ENCODE data around the gene MYLK.

Gene MYLK

DNA sequence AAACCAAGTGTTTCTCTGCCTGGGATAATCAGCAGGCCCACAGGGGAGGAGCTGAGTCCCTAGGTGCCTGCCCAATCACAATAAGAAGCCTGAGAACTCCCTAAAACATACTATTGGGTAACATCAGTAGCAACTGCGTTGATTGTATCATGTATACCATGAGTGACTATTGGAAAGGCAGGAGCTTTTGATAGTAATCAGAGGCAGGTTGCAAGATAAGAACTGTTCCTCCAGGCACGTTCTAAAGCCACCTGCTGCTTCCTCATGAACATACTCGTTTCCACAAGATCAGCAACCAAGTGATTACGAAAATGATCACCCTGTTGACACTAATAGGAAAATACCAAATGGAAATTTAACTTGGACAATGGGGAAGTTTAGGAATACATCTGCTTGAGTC lies 6.7 kb downstream of the MYLK start:
- DNase-seq = no peak

DNA sequence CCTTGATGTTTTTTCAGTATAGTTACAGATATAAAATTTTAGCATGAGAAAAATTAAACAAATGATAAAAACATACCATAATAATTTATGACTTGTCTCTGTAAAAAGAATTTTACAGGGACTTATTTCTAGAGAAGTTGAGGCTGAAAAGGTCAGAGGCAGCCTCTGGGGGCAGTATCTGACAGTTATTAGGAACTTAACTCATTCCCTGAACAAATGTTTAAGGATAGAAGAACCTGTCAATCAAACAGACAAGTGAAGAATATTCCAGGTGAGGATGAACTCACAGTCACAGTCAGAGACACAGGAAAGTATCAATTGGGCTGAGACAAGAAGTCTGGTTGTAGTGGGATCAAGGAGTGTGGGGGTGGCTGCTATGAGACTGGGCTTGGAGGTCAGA lies 7.3 kb downstream of the MYLK start:
- no peak for DNase-seq

DNA sequence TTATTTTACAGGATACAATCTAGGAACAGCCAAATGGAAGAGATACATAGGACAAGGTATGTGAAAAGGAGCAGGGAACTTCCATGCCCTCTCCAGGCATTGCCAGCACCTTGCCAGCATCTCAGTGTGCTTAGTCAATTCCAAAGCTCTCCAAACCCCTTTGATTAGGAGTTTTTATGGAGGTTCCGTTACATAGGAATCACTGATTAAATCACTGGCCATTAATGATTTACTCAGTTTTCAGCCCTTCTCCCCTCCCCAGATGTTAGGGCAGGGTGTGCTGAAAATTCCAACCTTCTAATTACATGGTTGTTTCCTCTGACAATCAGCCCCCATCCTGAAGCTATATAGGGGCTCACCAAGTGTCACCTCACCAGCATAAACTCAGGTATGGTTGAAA lies 11.5 kb downstream of the MYLK start:
- DNase-seq = no peak

DNA sequence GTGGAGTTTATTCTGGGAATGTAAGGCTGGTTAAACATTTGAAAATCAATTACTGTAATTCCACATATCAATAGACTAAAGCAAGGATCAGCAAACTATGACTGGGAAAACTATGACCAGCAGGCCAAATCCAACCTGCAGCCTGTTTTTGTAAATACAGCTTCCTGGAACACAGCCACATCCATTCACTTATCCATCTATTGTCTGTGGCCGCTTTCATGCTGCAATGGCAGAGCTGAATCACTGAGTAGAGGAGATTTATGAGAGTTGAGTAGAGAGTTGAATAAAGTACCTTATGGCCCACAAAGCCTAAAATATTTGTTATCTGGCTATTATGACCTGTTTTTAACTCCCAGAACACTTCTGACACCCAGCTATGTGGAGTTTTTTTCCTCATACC lies 12.2 kb downstream of the MYLK start:
- DNase-seq = no peak

DNA sequence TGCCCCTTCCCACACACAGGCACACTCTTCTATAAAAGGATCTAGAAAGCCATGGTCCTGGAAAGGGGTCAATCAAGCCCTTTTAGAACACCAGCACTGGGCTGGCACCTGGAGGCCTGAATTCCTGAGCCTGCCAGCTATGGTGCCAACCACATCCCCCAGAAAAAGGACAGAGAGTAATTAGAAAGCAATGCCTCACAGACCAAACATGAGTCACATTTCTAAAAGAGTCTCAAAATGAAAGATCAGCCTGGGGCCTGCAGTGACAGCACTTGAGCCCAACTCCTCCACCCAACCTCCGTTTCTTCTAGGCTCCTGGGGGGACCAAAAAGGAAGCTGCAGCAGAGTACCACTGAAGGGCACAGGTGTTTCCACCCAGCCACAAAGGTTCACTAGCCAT lies 14.1 kb downstream of the MYLK start:
- DNase-seq = peak; percentile 68

DNA sequence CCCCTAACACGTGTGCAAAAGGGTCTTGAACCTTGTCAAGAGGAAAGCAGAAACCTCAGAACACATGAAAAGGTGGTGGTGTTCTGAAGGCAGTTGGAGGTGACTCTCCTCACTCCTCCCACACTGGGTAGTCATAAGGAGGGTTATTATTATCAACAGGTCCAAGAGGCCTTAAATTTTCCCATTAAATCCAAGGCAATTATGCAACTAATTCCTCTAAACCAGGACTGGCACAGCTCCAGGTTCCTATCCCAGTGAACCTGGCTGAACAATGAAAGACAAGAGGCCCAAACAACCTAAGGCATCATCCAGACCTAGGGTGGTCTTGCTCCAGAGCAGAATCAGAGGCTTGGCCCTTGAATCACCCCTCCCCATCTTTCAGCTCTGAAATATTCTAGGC lies 15.0 kb downstream of the MYLK start:
- DNase-seq = no peak

DNA sequence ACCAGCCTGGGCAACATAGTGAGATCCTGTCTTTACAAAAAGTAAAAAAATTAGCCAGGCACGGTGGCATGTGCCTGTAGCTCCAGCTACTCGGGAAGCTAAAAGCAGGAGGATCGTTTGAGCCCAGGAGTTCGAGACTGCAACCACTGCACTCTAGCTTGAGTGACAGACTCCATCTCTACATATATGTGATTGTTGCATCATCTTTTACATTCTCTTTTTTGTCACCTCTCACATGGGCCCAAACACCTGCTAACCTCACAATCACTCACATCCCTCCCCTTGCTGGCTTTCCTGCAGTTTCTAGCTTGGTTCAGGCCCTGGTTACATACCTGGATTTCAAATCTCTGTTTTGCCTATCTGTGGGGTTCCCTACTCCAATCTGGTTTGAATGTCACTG lies 19.4 kb downstream of the MYLK start:
- no peak for DNase-seq

DNA sequence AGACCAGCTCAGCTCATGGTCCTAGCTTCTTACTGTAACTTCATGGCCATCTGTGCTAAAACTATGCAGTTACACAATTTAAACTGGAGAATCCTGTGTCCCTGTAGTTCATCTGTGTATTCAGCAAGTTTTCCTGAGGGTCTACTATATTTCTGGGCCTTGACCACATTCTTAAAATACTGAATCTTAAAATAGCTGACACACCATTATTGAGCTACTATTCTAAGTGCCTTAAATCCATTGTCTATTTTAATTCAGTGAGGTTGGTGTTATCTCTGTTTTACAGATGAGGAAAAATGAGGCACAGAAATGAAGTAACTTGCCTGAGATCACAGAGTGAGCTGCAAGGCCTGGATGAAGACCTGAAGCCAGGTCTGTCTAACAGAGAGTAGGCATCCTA lies 22.0 kb downstream of the MYLK start:
- DNase-seq = no peak

DNA sequence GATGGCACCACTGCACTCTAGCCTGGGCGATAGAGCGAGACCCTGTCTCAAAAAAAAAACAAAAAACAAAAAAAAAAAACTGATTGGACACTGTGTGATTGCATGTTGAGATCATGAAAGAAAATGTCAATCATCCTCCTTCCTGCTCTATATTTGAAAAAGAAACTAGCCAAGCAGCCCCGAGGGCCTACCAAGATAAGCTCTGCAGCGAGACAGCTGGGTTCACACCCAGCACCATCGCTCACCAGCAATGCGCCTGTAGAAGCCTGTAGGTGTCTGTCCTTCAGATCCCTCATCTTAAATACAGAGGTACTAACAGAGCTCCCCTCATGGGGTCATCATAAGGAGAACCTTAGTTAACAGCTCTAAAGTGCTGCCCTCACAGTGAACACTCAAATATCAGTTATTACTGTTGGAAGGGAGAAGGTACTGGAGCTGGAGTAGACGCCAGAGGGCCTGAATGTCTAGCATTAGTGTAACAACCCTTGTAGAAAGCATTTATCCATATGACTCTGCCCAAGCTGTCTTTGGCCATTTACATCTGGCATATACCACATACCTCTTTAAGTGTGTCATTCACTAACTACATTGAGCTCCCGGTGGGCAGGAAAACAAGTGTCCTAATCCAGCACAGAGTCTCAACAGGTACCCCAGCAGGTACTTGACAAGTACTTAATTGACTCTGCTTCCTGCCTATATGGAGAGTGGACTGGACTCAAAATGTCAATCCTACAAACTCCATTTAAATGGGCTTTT lies 22.9 kb downstream of the MYLK start:
- no peak for DNase-seq

DNA sequence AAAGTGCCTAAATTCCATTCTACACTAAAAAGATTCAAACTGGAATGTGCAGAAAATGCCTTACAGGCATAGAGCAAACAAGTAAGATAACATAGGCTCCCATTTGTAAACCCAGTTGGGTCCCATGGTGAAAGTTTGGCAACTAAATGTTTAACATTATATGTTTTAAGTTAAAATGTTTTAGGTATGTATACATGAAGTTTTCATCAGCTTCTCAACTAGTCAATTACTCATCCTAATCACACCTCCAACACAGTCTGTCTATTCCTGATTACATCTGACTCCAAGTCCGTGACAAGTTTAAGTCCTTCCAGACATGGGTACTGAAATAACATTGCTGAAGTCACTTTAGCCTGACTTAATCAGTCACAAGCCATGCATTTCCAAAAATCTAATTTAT lies 25.0 kb downstream of the MYLK start:
- peak; percentile 47 for DNase-seq

DNA sequence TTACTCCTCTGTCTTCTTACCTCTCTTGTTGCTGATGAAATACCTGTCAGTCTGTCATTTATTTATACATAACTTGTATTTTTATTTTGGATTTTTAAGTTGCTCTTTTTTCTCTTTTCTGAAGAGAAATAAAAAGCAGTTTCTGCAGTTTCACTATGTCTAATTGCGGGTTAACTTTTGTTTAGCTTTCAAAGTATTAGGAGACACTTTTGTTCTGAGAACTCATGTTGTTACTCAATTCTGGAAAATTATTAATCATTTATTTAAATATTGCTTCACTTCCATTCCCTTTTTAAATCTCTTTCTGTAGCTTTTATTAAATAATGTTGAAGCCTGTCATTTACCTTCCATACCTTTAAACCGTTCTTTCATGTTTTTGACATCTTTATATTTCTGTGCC lies 29.2 kb downstream of the MYLK start:
- no peak for DNase-seq

DNA sequence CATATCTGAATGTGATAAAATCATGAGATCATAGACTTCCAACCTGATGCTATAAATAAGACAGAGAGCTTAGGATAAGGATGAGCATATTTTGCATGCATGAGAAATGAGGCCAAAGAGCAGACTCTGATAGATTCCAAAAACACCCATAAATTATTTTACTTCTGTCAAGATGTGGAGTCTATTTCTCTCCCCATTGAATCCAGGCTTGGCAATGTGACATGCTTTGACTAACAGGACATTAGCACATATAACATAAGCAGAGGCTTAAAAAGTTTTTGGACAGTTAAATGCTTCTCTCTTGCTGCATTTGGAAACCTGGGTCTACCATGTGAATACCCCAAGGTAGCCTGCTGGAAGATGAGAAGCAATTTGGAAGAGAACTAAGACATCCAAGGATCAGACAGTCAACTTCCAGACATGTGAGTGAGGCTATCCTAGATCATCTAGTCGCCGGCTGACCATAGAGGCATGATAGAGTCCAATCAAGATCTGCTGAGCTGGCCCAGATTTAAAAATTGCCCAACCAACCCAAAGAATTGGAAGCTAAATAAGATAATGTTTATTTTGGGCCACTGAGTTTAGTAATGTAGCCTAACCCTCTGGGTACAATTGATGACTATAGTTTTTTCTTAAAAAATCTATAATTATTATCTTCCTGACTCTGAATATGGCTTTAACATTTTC lies 30.3 kb downstream of the MYLK start:
- no peak for DNase-seq

DNA sequence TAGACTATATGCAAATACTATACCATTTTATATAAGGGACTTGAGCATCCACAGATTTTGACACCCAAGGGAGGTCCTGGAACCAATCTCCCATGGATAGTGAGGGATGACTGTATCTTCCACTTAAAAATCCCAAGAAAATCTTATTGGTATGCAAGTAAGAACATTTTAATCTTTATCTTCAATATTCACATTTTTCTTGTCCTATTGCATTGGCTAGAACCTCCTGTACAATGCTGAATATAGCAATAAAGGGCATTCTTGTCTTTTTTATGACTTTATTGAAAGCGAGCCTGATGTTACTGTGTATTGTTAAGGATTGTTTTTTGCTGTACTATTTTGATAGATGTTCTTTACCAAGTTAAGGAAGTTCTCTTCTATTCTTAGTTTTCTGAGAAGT lies 36.9 kb downstream of the MYLK start:
- no peak for DNase-seq

DNA sequence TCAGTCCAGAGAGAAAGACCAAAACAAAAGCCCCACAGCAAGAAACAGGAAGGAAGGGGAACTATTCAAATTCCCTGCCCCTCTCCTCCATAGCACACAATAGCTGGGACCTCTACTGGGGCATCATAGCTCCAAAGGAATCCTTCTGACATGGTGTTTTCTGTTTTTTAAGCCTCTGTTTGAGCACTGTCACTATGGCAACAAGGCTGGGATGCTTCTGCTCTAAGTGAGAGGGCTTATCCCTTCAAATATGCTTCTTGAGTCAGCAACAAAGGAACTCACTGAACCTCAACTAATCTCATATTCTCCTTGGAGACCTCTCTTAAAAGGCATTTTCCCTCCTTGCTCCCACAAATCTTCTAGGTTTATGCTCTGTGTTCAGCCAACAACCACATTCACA lies 40.5 kb downstream of the MYLK start:
- peak; percentile 71 for DNase-seq

DNA sequence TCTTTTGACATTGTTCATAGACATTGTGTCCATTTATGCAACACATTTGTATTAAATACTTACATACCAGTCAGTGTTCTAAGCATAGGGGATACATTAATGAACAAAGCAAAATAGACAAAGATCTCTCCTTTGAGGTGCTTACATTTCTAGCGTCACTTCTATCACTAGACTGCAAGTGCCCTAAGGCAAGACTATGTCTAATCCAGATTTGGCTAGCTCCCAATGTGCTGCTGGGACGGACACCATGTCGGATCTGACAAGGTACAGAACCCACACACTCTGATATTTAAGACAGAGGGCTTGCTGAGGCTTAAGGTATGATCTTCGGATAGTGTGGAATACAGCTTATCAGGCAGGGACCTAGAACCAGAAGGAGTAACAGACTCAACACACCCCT lies 41.4 kb downstream of the MYLK start:
- no peak for DNase-seq

DNA sequence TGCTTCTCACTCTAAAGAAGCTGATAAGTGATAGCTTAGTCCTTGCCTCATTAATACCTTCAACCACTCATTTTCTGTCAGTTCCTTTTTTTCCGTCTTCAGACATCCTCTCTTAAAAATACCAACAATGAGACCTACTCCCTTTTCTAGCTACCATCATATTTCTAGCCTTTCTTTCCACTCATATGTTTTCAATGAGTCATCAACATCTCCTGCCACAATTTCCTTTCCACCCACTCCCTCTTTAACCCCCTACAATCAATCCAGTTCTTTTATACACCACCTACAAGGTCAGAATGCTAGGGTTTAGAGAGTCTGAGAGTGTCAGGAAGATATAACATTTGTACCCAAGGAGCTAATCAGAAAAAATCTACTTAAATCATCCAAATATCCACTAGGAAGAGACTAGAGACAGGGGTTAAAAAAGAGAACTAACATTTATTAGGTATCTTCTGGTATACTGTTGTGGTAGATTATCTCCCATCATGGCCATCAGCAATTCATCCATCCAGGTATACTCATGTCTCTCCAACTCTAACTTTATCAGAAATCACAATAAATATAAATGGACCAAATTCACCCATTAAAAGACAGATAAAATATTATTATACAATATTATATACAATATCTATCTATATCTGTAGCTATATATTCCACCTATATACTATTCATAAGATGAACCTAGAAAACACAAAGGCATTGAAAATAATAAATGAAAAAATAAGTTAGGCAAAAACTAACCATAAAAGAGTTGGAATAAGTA lies 42.5 kb downstream of the MYLK start:
- peak; percentile 36 for DNase-seq

DNA sequence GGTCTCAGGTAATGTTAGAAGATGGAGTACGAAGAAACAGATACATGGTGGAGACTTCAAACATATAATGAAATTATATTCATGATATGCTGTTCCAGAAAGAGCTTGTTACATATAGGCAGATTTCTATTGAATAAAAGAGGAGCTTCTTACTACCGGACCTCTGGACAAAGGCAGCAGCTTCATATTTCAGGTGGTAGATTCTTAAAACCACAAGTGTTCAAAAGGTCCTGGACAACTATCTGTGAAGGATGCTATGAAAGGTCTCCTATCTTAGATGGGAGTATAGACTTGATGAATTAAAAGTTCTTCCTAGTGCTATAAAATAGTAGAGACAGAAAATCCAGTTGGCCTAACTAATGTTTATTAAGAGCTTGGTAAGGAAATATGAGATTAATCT lies 43.2 kb downstream of the MYLK start:
- DNase-seq = no peak

DNA sequence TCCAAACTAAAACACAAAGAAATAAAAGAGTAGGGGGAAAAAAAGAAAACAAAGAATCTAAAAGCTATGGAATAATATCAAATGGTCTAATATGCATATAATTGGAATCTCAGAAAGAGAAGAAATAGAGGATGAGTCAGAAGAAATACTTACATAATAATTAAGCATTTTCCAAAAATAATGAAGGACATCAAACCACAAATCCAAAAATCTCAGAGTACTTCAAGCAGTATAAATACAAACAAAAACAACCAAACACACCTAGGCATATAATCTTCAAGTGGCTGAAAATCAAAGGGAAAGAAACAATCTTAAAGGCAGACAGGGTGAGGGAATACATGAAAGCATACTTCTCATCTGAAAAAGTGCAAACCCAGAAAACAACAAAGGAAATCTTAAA lies 46.3 kb downstream of the MYLK start:
- DNase-seq = no peak

DNA sequence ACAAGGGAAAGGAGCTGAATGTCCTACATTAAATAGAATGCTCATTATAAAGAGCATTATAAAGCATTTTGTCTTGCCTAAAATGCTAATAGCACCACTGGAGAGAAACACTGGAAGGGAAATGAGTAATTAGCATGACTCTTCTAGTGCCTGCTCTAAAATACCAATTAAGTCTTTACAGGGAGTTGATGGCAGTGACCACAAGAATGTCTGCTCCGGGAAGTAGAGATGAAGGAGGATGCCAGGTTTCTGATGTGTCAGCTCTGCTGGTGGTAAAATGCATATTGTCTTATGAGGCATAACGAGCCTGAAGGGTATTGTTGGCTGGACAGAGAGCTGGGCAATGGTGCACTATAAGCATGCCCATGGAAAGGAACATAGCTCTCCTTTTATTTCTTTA lies 49.5 kb downstream of the MYLK start:
- peak; percentile 98 for DNase-seq

DNA sequence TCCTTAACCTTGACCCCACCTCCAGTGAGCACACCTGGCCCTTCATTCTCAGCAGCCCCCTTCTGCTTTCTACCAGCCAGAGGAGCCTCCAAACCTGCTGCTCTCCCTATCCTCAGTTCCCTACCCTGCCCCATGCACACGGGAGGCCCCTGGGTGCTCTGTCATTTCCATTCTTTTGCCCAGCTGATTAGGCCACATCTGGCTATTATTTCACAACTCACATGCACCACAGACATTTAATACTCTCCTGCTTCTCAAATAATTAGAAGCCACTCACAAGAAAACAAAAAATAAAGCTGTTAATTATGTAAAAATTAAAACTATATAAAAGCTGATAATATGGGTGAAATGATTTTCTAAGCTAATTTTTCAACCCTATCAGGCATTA lies 50.7 kb downstream of the MYLK start:
- DNase-seq = no peak

DNA sequence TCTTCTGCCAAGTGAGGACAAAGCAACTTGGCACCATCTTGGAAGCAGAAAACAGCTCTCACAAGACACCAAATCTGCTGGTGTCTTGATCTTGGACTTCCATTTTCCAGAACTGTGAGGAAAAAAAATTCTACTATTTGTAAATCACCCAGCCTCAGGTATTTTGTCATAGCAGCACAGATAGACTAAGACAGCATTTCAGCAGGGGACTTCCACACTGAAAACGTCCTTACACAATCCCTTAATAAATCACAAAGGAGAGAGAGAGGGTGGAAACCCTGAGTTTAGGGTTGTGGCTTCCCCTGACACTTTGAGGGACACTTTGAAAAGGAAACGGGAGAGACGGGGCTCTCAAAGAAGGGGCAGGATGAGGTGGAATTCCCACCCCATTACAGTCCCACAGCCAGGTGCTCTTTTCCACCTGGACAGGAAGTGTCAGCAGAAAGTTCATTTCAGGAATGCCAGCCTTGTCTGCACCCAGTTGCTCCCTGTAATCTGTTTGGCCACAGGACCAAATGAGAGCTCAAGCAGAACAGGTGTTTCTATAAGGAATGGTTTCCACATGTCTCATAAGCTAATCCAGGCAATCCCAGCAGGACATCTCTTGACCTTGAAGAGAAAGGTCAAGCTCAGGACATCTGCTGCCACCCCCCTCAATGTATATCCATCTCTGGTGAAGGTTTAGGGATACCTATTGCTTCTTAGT lies 51.3 kb downstream of the MYLK start:
- DNase-seq = no peak

DNA sequence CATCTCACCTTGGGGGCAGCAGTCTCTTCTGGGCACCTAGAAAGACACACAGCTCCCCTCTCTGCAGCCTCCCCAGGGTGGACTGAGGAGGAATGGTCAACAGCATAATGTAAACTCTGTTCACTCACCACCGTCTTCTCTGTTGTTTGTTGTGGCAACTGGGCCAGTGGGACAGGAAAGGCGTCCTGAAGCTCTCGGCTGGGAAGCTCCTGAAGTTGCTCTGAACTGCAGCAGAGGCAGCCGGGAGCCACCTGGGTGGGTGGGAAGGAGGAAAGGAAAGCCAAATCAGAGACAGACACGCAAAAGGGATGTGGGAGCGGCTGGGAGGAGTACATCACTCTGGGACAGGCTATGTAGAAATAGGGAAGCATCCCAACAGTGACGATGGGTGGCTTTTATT lies 52.7 kb downstream of the MYLK start:
- no peak for DNase-seq

DNA sequence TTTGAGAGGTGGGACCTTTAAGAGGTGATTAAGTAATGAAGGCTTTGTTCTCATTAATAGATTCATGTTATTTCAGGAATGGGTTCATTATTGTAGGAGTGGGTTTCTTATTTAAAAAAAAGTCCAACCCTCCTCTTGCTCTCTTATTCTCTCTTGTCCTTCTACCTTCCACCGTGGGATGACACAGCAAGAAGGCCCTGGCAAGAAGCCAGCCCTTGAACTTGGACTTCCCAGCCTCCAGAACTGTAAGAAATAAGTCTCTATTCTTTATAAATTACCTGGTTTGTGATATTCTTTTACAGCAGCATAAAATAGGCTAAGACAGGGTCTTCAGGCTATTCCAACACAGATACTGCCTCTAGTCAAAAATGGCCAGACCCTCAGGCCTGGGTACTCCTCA lies 62.2 kb downstream of the MYLK start:
- no peak for DNase-seq

Data from fibroblast of skin of back (primary cell).